IMR-90 (cell line): ENCODE results near the gene RAP1GAP.

Source experiments
- BHLHE40 ChIP-seq: fragments of 150-350 bp; IDR thresholded peaks from 2 replicates; pipeline ENCODE4 v1.6.1; 2016; ENCODE audit warnings: mild to moderate bottlenecking, low read depth, low read length
- CEBPB ChIP-seq: IDR thresholded peaks from 2 replicates; pipeline ENCODE4 v1.6.1; 2012; ENCODE audit warnings: low read depth, low read length, improper control_type of control experiment
- CHD1 ChIP-seq: IDR thresholded peaks from 2 replicates; pipeline ENCODE4 v1.6.1; 2012; ENCODE audit warnings: low read depth, low read length, improper control_type of control experiment
- MAFK ChIP-seq: IDR thresholded peaks from 2 replicates; pipeline ENCODE4 v1.6.1; 2012; ENCODE audit warnings: low read depth, low read length, improper control_type of control experiment
- MAZ ChIP-seq: IDR thresholded peaks from 2 replicates; pipeline ENCODE4 v1.6.1; 2012; ENCODE audit warnings: low read depth, mild to moderate bottlenecking, low read length, improper control_type of control experiment, moderate library complexity, borderline replicate concordance
- MXI1 ChIP-seq: IDR thresholded peaks from 2 replicates; pipeline ENCODE4 v1.6.1; 2012; ENCODE audit warnings: low read depth, mild to moderate bottlenecking, low read length, moderate library complexity, borderline replicate concordance
- POLR2A ChIP-seq: IDR thresholded peaks from 2 replicates; pipeline ENCODE4 v1.6.1; 2012; ENCODE audit warnings: mild to moderate bottlenecking, low read depth, low read length
- RAD21 ChIP-seq: IDR thresholded peaks from 2 replicates; pipeline ENCODE4 v1.6.1; 2012; ENCODE audit warnings: low read length, improper control_type of control experiment
- SMC3 ChIP-seq: fragments of 150-350 bp; IDR thresholded peaks from 2 replicates; pipeline ENCODE4 v1.6.1; 2016; ENCODE audit warnings: low read depth, mild to moderate bottlenecking, antibody characterized with exemption, low read length, moderate library complexity
- TF ChIP-seq, protein P1 (sequence below): conservative IDR thresholded peaks from 2 replicates; pipeline ENCODE4 v1.5.1; 2012; ENCODE audit warnings: mild to moderate bottlenecking, low read depth, low read length, improper control_type of control experiment
- TF ChIP-seq, protein P2 (sequence below): fragments of 150-350 bp; IDR thresholded peaks from 2 replicates; pipeline ENCODE4 v1.6.1; 2017; ENCODE audit warnings: mild to moderate bottlenecking, antibody characterized with exemption, low read length, low read depth
- TF ChIP-seq, protein P3 (sequence below): fragments of 150-350 bp; IDR thresholded peaks from 2 replicates; pipeline ENCODE4 v1.6.1; 2016; ENCODE audit warnings: low read depth, mild to moderate bottlenecking, low read length, moderate library complexity, borderline replicate concordance

DNA sequence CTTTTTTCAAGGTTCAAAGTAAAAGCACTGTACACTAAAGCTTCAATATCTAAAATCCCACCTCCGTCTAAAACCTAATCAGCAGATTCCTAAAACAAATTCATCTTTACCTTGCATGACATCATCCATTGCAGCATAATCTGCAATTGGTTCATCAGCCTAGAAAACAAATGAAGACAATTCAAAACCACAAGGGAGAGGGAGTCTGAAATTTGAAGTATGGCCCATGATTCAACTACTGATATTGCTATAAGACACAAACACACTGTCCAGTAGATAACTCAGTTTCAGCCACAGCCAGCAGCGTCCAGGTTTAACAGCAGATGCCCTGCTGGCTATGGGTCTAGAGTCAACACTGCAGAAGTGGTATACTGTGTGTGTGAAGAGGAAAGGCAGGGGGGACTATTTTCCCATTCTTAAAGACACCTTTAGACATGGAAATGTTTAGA lies 17.9 kb upstream of the RAP1GAP start:
- no peak for TF ChIP-seq MAFK
- TF ChIP-seq MXI1, result no peak
- TF ChIP-seq, protein P1, sequence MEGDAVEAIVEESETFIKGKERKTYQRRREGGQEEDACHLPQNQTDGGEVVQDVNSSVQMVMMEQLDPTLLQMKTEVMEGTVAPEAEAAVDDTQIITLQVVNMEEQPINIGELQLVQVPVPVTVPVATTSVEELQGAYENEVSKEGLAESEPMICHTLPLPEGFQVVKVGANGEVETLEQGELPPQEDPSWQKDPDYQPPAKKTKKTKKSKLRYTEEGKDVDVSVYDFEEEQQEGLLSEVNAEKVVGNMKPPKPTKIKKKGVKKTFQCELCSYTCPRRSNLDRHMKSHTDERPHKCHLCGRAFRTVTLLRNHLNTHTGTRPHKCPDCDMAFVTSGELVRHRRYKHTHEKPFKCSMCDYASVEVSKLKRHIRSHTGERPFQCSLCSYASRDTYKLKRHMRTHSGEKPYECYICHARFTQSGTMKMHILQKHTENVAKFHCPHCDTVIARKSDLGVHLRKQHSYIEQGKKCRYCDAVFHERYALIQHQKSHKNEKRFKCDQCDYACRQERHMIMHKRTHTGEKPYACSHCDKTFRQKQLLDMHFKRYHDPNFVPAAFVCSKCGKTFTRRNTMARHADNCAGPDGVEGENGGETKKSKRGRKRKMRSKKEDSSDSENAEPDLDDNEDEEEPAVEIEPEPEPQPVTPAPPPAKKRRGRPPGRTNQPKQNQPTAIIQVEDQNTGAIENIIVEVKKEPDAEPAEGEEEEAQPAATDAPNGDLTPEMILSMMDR, result no peak
- TF ChIP-seq POLR2A, result no peak
- no peak for TF ChIP-seq CEBPB
- no peak for TF ChIP-seq MAZ
- TF ChIP-seq, protein P2, sequence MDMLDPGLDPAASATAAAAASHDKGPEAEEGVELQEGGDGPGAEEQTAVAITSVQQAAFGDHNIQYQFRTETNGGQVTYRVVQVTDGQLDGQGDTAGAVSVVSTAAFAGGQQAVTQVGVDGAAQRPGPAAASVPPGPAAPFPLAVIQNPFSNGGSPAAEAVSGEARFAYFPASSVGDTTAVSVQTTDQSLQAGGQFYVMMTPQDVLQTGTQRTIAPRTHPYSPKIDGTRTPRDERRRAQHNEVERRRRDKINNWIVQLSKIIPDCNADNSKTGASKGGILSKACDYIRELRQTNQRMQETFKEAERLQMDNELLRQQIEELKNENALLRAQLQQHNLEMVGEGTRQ, result no peak
- TF ChIP-seq, protein P3, sequence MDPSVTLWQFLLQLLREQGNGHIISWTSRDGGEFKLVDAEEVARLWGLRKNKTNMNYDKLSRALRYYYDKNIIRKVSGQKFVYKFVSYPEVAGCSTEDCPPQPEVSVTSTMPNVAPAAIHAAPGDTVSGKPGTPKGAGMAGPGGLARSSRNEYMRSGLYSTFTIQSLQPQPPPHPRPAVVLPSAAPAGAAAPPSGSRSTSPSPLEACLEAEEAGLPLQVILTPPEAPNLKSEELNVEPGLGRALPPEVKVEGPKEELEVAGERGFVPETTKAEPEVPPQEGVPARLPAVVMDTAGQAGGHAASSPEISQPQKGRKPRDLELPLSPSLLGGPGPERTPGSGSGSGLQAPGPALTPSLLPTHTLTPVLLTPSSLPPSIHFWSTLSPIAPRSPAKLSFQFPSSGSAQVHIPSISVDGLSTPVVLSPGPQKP, result no peak
- no peak for TF ChIP-seq BHLHE40
- no peak for TF ChIP-seq CHD1
- no peak for TF ChIP-seq RAD21
- TF ChIP-seq SMC3, result no peak
